ENCODE measurements around the gene GPBAR1.
"Not testable (repeated sequence)": the region's sequence is repeated elsewhere in the genome, so short reads cannot be mapped to it uniquely, and the experiment has no call there.

Gene GPBAR1

GRCh38 chr2:218306184-218306920 lies 45.5 kb downstream of the GPBAR1 start:
- DNase-seq (ENCODE audit: low read depth in 2 of 2, low spot score in 1 of 2), result no peak

- DNase-seq (ENCODE audit: low read depth in 2 of 2, low spot score in 1 of 2), result no peak
Observed at GRCh38 chr2:218307415-218308090, 46.7 kb downstream of the GPBAR1 start.

- DNase-seq (ENCODE audit: low read depth in 2 of 2, low spot score in 1 of 2), result no peak
Observed at GRCh38 chr2:218310853-218311540, 50.2 kb downstream of the GPBAR1 start.

- DNase-seq (ENCODE audit: low read depth in 2 of 2, low spot score in 1 of 2), result not testable (repeated sequence)
Observed at GRCh38 chr2:218311541-218312266, 50.9 kb downstream of the GPBAR1 start.

- no peak for DNase-seq (ENCODE audit: low read depth in 2 of 2, low spot score in 1 of 2)
Observed at GRCh38 chr2:218312267-218312756, 51.5 kb downstream of the GPBAR1 start.

- DNase-seq (ENCODE audit: low read depth in 2 of 2, low spot score in 1 of 2), result no peak
Observed at GRCh38 chr2:218313356-218313755, 52.5 kb downstream of the GPBAR1 start.

Data from stimulated activated CD8-positive, alpha-beta memory T cell treated with anti-CD3 and anti-CD28 coated beads, Interleukin-4, amount 100 ng/mL, for 4 hours (primary cell).